Stimulated activated CD4-positive, alpha-beta T cell treated with anti-CD3 and anti-CD28 coated beads, Interleukin-12 subunit alpha, Interleukin-12 subunit beta, amount 100 ng/mL, for 24 hours (primary cell): Measurements from ENCODE around the gene KIF26B.
"Not testable (repeated sequence)": the region's sequence is repeated elsewhere in the genome, so short reads cannot be mapped to it uniquely, and the experiment has no call there.

Experiments used
- DNase-seq, 2 experiments: peaks; one replicate each; pipeline ENCODE4 v3.0.0-alpha.2; 2020; ENCODE audit warnings: low read depth in 2 of 2

Gene KIF26B

GRCh38 chr1:245694753-245695195 lies 540.0 kb downstream of the KIF26B start:
- no peak for DNase-seq

DNA sequence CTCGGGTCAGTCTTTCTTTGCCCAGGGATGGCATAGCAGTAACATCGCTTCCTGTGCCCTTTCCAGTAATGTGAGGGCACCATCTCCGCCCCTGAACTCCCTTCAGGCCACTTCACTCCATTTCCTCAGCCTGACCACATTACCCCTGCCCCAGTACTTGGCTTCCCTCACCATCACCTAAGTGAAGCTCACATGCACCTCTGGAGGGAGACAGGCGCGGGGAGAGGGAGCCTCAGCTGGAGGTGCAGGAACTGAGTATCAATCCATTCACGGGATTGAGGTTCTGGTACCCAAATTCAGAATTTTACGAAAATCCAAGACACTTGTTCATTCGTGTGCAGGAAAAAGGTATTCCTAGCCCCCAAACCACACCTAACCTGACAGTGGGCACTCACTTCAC lies 540.4 kb downstream of the KIF26B start:
- no peak for DNase-seq

- DNase-seq = not testable (repeated sequence)
These were observed 540.9 kb downstream of the KIF26B start for GRCh38 chr1:245695701-245696100.

DNA sequence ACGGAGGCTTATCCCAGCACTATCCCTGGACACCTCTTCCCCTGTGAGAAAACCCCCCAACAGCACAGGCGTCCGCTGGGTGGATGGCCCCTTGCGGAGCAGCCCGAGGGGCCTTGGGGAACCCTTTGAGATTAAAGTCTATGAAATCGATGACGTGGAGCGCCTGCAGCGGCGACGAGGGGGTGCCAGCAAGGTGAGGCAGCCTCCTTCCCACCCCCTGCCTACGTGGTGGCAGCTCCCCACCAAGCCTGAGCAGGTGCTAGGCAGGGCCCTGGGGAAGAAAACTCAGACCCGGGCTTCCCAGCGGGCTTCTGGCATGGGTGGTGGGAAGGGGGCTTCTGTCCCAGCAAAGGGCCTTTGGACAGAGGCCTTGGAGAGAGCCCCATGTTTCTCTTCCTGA lies 543.3 kb downstream of the KIF26B start:
- DNase-seq = no peak

- no peak for DNase-seq
These were observed 544.1 kb downstream of the KIF26B start for GRCh38 chr1:245698860-245699259.

DNA sequence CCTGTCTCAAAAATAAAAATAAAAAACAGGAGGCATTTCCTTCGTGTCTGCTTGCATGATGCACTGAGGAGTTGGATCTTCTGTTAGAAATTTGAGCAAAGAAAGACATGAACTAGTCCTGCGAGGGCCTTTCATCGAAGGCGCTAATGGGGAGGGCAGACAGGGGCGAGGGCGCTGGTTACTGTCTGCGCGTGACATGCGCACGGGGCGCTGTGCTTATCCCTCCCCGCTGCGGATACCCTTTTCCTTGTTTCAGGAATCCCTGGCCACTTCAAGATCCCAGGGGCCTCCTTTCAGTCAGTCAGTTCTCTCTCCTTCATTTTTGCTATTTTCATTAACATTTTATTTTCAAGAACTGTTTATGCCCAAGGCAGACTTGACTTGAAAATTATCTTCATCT lies 545.8 kb downstream of the KIF26B start:
- DNase-seq = no peak

GRCh38 chr1:245701631-245702030 lies 546.8 kb downstream of the KIF26B start:
- no peak for DNase-seq

GRCh38 chr1:245702346-245702745 lies 547.6 kb downstream of the KIF26B start:
- DNase-seq = no peak

GRCh38 chr1:245704341-245704740 lies 549.6 kb downstream of the KIF26B start:
- no peak for DNase-seq

DNA sequence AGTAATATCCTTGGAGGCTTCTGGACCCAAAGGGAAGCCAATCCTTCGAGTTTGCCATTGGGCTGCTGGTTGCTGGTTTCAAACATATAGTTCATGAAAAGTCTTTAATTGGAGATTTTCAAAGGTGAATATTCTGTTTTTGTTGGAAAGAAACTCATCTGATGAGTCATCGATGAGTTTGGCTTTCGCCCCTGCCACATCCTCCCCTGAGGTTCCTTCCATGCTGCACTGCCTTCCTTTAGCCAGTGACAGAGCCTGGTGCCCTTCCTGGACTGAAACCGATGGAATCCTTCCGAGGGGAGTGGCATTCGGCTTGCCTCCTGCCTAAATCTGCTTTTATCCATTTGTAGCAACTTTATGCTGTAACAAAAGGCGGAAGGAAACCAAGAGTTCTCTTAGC lies 550.0 kb downstream of the KIF26B start:
- DNase-seq = no peak

DNA sequence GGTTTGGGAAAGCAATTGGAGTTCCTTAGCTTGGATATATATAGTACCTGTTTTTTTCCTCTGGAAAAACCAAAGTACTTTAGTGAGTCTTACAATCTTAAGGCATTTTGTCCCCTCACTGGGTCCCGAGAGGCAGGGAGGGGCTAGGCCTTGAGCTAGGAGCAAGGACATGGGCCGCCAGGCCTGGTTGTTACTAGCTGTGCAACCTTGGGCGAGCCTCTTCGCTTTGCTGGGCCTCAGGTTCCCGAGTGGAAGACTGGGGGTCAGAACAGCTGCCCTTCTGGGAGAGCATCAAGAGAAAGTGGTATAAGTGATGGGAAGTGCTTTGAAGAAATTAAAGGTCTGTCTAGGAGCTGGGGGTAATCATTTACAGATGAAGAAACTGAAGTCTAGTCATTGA lies 553.2 kb downstream of the KIF26B start:
- no peak for DNase-seq

GRCh38 chr1:245710961-245711903 lies 556.4 kb downstream of the KIF26B start:
- no peak for DNase-seq

DNA sequence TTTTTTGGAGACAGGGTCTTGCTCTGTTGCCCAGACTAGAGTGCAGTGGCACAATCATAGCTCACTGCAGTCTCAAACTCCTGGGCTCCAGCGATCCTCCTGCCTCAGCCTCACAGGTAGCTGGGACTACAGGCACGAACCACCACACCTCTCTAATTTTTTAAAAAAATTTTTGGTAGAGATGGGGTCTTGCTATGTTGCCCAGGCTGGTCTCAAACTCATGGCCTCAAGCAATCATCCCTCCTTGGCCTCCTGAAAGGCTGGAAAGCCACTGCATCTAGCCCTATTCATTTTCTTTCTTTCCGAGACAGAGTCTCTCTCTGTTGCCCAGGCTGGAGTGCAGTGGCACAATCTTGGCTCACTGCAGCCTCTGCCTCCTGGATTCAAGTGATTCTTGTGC lies 559.2 kb downstream of the KIF26B start:
- not testable (repeated sequence) for DNase-seq

DNA sequence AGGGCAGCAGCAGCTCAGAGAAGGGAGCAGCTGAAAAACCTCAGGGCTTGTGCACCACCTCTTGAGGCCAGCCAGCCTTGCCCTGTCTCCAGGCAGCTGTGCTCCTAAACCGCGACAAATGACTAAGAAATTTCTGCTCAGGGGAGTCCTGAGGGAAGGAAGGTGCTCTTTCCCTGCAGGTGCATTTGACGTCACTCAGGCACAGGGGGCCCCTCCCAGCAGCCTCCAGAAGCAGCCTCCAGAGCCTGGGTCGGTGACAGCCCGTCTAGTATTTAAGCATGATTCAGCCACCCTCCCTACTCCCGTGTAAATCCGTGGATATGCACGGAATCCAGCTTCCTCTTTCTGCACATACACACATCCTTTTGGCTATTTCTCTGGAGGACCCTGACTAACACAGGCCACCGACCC lies 560.5 kb downstream of the KIF26B start:
- DNase-seq = no peak

DNA sequence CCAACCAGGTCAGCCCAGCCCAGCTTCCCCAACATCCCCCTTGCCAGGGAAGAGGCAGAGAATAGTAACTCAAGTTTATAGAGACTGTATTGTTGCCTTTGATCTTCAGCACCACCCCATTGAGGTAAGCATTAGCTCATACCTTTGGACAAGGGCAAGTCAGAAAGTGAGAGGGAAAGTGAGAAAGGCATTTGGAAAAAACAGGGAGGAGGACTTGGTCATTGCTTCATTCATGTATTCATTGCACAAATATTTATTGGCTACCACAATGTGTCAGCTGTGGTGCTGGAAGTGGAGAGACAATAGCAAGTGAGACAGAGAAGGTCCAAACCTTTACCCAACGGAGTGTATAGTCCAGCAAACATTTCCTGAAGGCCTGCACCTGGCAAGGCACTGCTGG lies 561.2 kb downstream of the KIF26B start:
- no peak for DNase-seq

DNA sequence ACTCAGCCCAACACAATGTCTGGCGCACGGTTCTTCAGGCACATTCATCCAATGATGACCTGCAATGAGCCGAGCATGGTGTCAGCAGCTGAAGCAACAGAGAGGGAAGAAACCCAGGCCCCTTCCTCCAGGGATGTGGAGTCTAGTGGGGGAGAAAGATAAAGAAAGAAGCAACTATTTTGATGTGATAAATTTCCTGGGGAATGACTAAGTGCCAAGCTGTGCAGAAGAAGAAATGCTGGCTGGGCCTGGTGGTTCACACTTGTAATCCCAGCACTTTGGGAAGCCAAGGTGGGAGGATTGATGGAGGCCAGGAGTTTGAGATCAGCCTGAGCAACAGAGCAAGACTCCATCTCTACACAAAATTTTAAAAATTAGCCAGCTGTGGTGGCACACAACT lies 561.8 kb downstream of the KIF26B start:
- no peak for DNase-seq

GRCh38 chr1:245717611-245718010 lies 562.8 kb downstream of the KIF26B start:
- DNase-seq = no peak

- DNase-seq = no peak
These were observed 563.3 kb downstream of the KIF26B start for GRCh38 chr1:245718123-245718522.

- no peak for DNase-seq
These were observed 564.2 kb downstream of the KIF26B start for GRCh38 chr1:245718951-245719350.

GRCh38 chr1:245721488-245721887 lies 566.7 kb downstream of the KIF26B start:
- no peak for DNase-seq

GRCh38 chr1:245728035-245728434 lies 573.2 kb downstream of the KIF26B start:
- not testable (repeated sequence) for DNase-seq

DNA sequence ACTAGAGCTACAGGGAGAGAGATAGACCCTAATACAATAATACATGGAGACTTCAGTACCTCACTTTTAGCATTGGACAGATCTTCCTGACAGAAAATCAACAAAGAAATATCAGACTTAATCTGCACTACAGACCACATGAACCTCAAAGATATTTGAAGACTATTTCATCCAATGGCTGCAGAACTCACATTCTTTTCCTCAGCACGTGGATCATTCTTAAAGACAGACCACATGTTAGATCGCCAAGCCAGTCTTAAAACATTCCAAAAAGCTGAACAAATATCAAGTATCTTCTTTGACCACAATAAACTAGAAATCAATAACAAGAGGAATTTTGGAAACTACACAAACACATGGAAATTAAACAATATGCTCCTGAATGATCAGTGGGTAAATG lies 576.0 kb downstream of the KIF26B start:
- no peak for DNase-seq

- DNase-seq = not testable (repeated sequence)
These were observed 585.6 kb downstream of the KIF26B start for GRCh38 chr1:245740336-245740735.

DNA sequence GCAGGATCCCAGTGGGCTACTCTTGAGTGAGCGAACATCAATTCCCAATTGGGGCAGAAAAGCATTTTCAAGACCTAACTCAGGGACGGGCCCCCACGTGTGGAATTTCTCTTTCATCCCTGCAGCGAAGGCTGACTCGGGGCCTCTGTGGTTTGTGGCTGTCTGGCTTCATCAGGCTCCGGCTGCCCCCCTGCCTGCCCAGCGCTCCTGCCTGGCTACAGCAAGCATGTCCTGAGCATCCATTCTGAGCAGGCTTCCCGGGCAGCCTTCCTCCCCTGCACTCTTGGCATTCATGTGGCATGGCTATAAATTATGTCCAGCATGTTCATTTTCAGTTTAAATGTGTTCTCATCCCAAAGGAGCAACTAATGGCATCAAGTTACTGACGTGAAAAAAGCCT lies 588.1 kb downstream of the KIF26B start:
- no peak for DNase-seq
